ENCODE results near the gene CDH2. TPM values are rescaled to one million over a fixed set of nuclear protein-coding genes. Genes with fewer than 3 reads are reported as not detected.
A peak's percentile ranks its signal among the peaks of the same experiment; 100 is the strongest.

The CDH2 gene
- total and polyA plus RNA-seq, 4 donors = 14.2 to 49.5 (median 26.4) TPM

- Histone ChIP-seq H3K27ac (ENCODE audit: low read depth in 1 of 2, low read length in 2 of 2) (no peak overlapping the region), H3K9me3 (ENCODE audit: control insufficient read depth in 4 of 4, low read length in 3 of 4) (no peaks in the 10 kb centered on the region), H3K4me1 (ENCODE audit: control insufficient read depth in 4 of 4, insufficient read depth in 4 of 4, low read length in 3 of 4) (peaks cover 5 to 33% (median 25%) of the 10 kb centered on the region in 4 donors), H3K36me3 (ENCODE audit: control insufficient read depth in 4 of 4, insufficient read depth in 3 of 4, low read depth in 1 of 4, low read length in 3 of 4) (no peaks in the 10 kb centered on the region), H3K9ac (ENCODE audit: low read depth in 1 of 2, low read length in 2 of 2) (no peak overlapping the region), H3K4me3 (ENCODE audit: low read depth in 1 of 3, low read length in 3 of 3) (no peak overlapping the region), H3K27me3 (ENCODE audit: control insufficient read depth in 4 of 4, insufficient read depth in 4 of 4, low read length in 3 of 4) (no peaks in the 10 kb centered on the region)
- 82% methylated on average over 5 of the region's 5 CpGs for WGBS
- DNase-seq (ENCODE audit: low spot score) = no peak
- TF ChIP-seq HNF4A (conservative IDR thresholded peaks at IDR 0.05) (no peak), FOXA2 (IDR thresholded peaks at IDR 0.05) (no peak), JUND (IDR thresholded peaks at IDR 0.05) (no peak), HNF4G (IDR thresholded peaks at IDR 0.05) (no peak), RAD21 (IDR thresholded peaks at IDR 0.05) (no peak), RXRA (IDR thresholded peaks at IDR 0.05) (no peak), SP1 (IDR thresholded peaks at IDR 0.05) (no peak), GABPA (IDR thresholded peaks at IDR 0.05 in 1 of 2, conservative IDR thresholded peaks at IDR 0.05 in 1 of 2) (no peak), REST (IDR thresholded peaks at IDR 0.05) (no peak), YY1 (IDR thresholded peaks at IDR 0.05) (no peak), NR2F2 (IDR thresholded peaks at IDR 0.05) (no peak), TAF1 (conservative IDR thresholded peaks at IDR 0.05) (no peak)
- TF ChIP-seq, protein P1, sequence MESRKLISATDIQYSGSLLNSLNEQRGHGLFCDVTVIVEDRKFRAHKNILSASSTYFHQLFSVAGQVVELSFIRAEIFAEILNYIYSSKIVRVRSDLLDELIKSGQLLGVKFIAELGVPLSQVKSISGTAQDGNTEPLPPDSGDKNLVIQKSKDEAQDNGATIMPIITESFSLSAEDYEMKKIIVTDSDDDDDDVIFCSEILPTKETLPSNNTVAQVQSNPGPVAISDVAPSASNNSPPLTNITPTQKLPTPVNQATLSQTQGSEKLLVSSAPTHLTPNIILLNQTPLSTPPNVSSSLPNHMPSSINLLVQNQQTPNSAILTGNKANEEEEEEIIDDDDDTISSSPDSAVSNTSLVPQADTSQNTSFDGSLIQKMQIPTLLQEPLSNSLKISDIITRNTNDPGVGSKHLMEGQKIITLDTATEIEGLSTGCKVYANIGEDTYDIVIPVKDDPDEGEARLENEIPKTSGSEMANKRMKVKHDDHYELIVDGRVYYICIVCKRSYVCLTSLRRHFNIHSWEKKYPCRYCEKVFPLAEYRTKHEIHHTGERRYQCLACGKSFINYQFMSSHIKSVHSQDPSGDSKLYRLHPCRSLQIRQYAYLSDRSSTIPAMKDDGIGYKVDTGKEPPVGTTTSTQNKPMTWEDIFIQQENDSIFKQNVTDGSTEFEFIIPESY (IDR thresholded peaks at IDR 0.05) = no peak
- TF ChIP-seq, protein P2, sequence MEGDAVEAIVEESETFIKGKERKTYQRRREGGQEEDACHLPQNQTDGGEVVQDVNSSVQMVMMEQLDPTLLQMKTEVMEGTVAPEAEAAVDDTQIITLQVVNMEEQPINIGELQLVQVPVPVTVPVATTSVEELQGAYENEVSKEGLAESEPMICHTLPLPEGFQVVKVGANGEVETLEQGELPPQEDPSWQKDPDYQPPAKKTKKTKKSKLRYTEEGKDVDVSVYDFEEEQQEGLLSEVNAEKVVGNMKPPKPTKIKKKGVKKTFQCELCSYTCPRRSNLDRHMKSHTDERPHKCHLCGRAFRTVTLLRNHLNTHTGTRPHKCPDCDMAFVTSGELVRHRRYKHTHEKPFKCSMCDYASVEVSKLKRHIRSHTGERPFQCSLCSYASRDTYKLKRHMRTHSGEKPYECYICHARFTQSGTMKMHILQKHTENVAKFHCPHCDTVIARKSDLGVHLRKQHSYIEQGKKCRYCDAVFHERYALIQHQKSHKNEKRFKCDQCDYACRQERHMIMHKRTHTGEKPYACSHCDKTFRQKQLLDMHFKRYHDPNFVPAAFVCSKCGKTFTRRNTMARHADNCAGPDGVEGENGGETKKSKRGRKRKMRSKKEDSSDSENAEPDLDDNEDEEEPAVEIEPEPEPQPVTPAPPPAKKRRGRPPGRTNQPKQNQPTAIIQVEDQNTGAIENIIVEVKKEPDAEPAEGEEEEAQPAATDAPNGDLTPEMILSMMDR (IDR thresholded peaks at IDR 0.05; ENCODE audit: low read depth, low read length, missing input control) = no peak
Measured at GRCh38 chr18:28109781-28110560, 67.0 kb downstream of the CDH2 start.

DNA sequence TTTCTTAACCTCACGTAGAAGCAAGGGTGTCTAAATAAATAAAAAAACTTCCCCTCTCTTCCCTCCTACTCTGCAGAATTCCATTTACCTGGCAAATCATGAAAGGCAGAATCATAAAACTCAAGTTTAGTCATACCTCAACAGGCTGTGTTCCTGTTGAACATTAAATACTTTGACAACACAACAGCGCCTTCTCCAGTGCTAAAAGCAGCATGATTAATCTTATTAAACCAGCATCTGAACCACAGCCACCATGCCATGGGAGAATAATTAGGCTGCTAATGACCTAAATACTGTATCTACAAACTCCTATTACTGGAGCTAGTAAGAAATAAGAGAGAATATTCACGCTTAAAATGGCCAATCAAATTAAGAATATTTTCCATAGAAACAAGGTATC, 68.1 kb downstream of the CDH2 start:
- no peak for DNase-seq (ENCODE audit: low spot score)
- H3K27me3 ChIP-seq (ENCODE audit: control insufficient read depth in 4 of 4, insufficient read depth in 4 of 4, low read length in 3 of 4) = no peaks in the 10 kb centered on the region
- H3K4me3 ChIP-seq (ENCODE audit: low read depth in 1 of 3, low read length in 3 of 3) = no peak overlapping the region
- no peak overlapping the region for H3K27ac ChIP-seq (ENCODE audit: low read depth in 1 of 2, low read length in 2 of 2)
- WGBS = 56% methylated on average over 3 of the region's 3 CpGs
- no peaks in the 10 kb centered on the region for H3K9me3 ChIP-seq (ENCODE audit: control insufficient read depth in 4 of 4, low read length in 3 of 4)
- H3K4me1 ChIP-seq (ENCODE audit: control insufficient read depth in 4 of 4, insufficient read depth in 4 of 4, low read length in 3 of 4) = peaks cover 5 to 33% (median 25%) of the 10 kb centered on the region in 4 donors
- H3K36me3 ChIP-seq (ENCODE audit: control insufficient read depth in 4 of 4, insufficient read depth in 3 of 4, low read depth in 1 of 4, low read length in 3 of 4) = no peaks in the 10 kb centered on the region
- H3K9ac ChIP-seq (ENCODE audit: low read depth in 1 of 2, low read length in 2 of 2) = no peak overlapping the region
- TF ChIP-seq RXRA (IDR thresholded peaks at IDR 0.05) (no peak), FOXA2 (IDR thresholded peaks at IDR 0.05) (no peak), RAD21 (IDR thresholded peaks at IDR 0.05) (peak; percentile 70 to 73), JUND (IDR thresholded peaks at IDR 0.05) (no peak), HNF4A (conservative IDR thresholded peaks at IDR 0.05) (no peak), REST (IDR thresholded peaks at IDR 0.05) (no peak), EGR1 (IDR thresholded peaks at IDR 0.05; ENCODE audit: low read depth in 2 of 2) (no peak)
- TF ChIP-seq, protein P1 (IDR thresholded peaks at IDR 0.05) = no peak
